PC-9 (cell line): ENCODE measurements around the gene BMP2K. TPM values are rescaled to one million over a fixed set of nuclear protein-coding genes. Genes with fewer than 3 reads are reported as not detected.
"Not testable (repeated sequence)": the region's sequence is repeated elsewhere in the genome, so short reads cannot be mapped to it uniquely, and the experiment has no call there.

Experiments used
- BruUV-seq: library from RNA; stranded (reverse); fragments of 400-500 nt; replicated peaks from 2 replicates; lab custom pipeline; 2021; lab: Mats Ljungman, UMichigan
- CTCF ChIA-PET: fragments of 300-600 bp; sonication (Branson Sonifier 250); formaldehyde crosslinking; loops from one replicate; lab custom pipeline; 2022; ENCODE audit warnings: antibody characterized with exemption; lab: Charles Lee
- POLR2A ChIA-PET: fragments of 300-600 bp; sonication (Branson Sonifier 250); formaldehyde crosslinking; loops from one replicate; lab custom pipeline; 2022; ENCODE audit warnings: antibody characterized with exemption; ENCODE audit not compliant: unreplicated experiment; lab: Charles Lee
- DNase-seq, 2 experiments: peaks; one replicate each; pipeline versions ENCODE4 v3.0.0 to v3.0.0-alpha.2; 2015 to 2022; ENCODE audit warnings: mixed read lengths in 1 of 2
- H2AFZ ChIP-seq: fragments of 200-600 bp; sonication (generic); 2 replicates; pipeline ENCODE4 v1.8.1; 2017; ENCODE audit warnings: antibody characterized with exemption
- H3F3A ChIP-seq: fragments of 200-600 bp; sonication (generic); 2 replicates; pipeline ENCODE4 v1.8.1; 2017; ENCODE audit warnings: antibody characterized with exemption, mild to moderate bottlenecking, low read depth; ENCODE audit not compliant: insufficient read depth
- H3K27ac ChIP-seq: fragments of 200-600 bp; sonication (generic); 2 replicates; pipeline ENCODE4 v1.6.1; 2016; ENCODE audit warnings: mixed run types
- H3K27me3 ChIP-seq: fragments of 200-600 bp; sonication (generic); 2 replicates; pipeline ENCODE4 v1.6.1; 2016; ENCODE audit warnings: low read depth, mixed run types; ENCODE audit not compliant: insufficient read depth
- H3K36me3 ChIP-seq: fragments of 200-600 bp; sonication (generic); 2 replicates; pipeline ENCODE4 v1.6.1; 2016; ENCODE audit warnings: low read depth, mixed run types
- H3K4me1 ChIP-seq: fragments of 200-600 bp; sonication (generic); replicated peaks from 2 replicates; pipeline ENCODE4 v1.6.1; 2016; ENCODE audit warnings: mixed run types; ENCODE audit not compliant: insufficient read depth
- H3K4me2 ChIP-seq: fragments of 200-600 bp; sonication (generic); 2 replicates; pipeline ENCODE4 v1.6.1; 2017; ENCODE audit warnings: mixed run types
- H3K4me3 ChIP-seq: fragments of 200-600 bp; sonication (generic); 2 replicates; pipeline ENCODE4 v1.6.1; 2016; ENCODE audit warnings: mixed run types
- H3K79me2 ChIP-seq: fragments of 200-600 bp; sonication (generic); 2 replicates; pipeline ENCODE4 v1.6.1; 2017; ENCODE audit warnings: low read depth, mixed run types
- H3K9me2 ChIP-seq: fragments of 200-600 bp; sonication (generic); 2 replicates; pipeline ENCODE4 v1.8.1; 2017; ENCODE audit warnings: mild to moderate bottlenecking; ENCODE audit not compliant: insufficient read depth
- H3K9me3 ChIP-seq: fragments of 200-600 bp; sonication (generic); 2 replicates; pipeline ENCODE4 v1.8.1; 2016; ENCODE audit warnings: low read depth; ENCODE audit not compliant: insufficient read depth
- H4K20me1 ChIP-seq: fragments of 200-600 bp; sonication (generic); 2 replicates; pipeline ENCODE4 v1.8.1; 2017; ENCODE audit not compliant: insufficient read depth
- EZH2 ChIP-seq: fragments of 200-600 bp; sonication (generic); IDR thresholded peaks from 2 replicates; pipeline ENCODE4 v1.8.0; 2017; ENCODE audit warnings: antibody characterized with exemption, low read depth
- intact Hi-C: fragments of 100-400 bp; cut with micrococcal nuclease; formaldehyde crosslinking; loops from one replicate; pipeline ENCODE4 v1.10.0; 2022; ENCODE audit not compliant: unreplicated experiment
- total RNA-seq: library from RNA; stranded (reverse); gene quantifications from 2 replicates; pipeline ENCODE4 v1.2.3, GENCODE V29; 2021
- TF ChIP-seq, protein P1 (sequence below): fragments of 200-600 bp; sonication (generic); conservative IDR thresholded peaks from 2 replicates; pipeline ENCODE4 v1.6.1; 2017; ENCODE audit warnings: mixed run types, antibody characterized with exemption, mild to moderate bottlenecking, moderate library complexity

Gene BMP2K
- total RNA-seq, 1 experiment from 2014 or later = 12.2 TPM

- Histone ChIP-seq H3K4me3 (no peak overlapping the region), H3K27me3 (no peaks in the 10 kb centered on the region), H3K27ac (no peak overlapping the region), H3K4me1 (no peaks in the 10 kb centered on the region), H3K36me3 (no peaks in the 10 kb centered on the region), H3K79me2 (0 out of 2 replicates have a peak, but pooled peaks cover 4% of the 10 kb centered on the region), H4K20me1 (no peaks in the 10 kb centered on the region), H3K9me3 (no peaks in the 10 kb centered on the region), H3K4me2 (no peak overlapping the region), H3F3A (no peaks in the 10 kb centered on the region), H3K9me2 (no peaks in the 10 kb centered on the region), H2AFZ (no peak overlapping the region)
- ChIA-PET POLR2A (no interaction called here), CTCF (no interaction called here)
- no TSS peak for BruUV-seq
- no peak for TF ChIP-seq EZH2
- TF ChIP-seq, protein P1, sequence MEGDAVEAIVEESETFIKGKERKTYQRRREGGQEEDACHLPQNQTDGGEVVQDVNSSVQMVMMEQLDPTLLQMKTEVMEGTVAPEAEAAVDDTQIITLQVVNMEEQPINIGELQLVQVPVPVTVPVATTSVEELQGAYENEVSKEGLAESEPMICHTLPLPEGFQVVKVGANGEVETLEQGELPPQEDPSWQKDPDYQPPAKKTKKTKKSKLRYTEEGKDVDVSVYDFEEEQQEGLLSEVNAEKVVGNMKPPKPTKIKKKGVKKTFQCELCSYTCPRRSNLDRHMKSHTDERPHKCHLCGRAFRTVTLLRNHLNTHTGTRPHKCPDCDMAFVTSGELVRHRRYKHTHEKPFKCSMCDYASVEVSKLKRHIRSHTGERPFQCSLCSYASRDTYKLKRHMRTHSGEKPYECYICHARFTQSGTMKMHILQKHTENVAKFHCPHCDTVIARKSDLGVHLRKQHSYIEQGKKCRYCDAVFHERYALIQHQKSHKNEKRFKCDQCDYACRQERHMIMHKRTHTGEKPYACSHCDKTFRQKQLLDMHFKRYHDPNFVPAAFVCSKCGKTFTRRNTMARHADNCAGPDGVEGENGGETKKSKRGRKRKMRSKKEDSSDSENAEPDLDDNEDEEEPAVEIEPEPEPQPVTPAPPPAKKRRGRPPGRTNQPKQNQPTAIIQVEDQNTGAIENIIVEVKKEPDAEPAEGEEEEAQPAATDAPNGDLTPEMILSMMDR = no peak
- DNase-seq = no peak
- intact Hi-C loops = no loop called here
Measured at GRCh38 chr4:78787392-78788006, 11.3 kb downstream of the BMP2K start.

GRCh38 chr4:78788007-78788889, 12.1 kb downstream of the BMP2K start:
- DNase-seq = no peak
- H2AFZ ChIP-seq = no peak overlapping the region
- no peaks in the 10 kb centered on the region for H3K36me3 ChIP-seq
- CTCF ChIA-PET = no interaction called here
- H3K9me2 ChIP-seq = no peaks in the 10 kb centered on the region
- H3F3A ChIP-seq = no peaks in the 10 kb centered on the region
- no peak overlapping the region for H3K4me2 ChIP-seq
- intact Hi-C loops = no loop called here
- no peak overlapping the region for H3K4me3 ChIP-seq
- TF ChIP-seq, protein P1 = no peak
- TF ChIP-seq EZH2 = no peak
- no TSS peak for BruUV-seq
- no peaks in the 10 kb centered on the region for H4K20me1 ChIP-seq
- no peak overlapping the region for H3K27ac ChIP-seq
- H3K4me1 ChIP-seq = no peaks in the 10 kb centered on the region
- POLR2A ChIA-PET = no interaction called here
- H3K79me2 ChIP-seq = 0 out of 2 replicates have a peak, but pooled peaks cover 4% of the 10 kb centered on the region
- no peaks in the 10 kb centered on the region for H3K27me3 ChIP-seq
- H3K9me3 ChIP-seq = no peaks in the 10 kb centered on the region

GRCh38 chr4:78795594-78796416, 19.7 kb downstream of the BMP2K start:
- POLR2A ChIA-PET, H4K20me1 ChIP-seq, CTCF ChIA-PET, DNase-seq, H3K27me3 ChIP-seq, H3F3A ChIP-seq, H3K4me2 ChIP-seq, H3K4me3 ChIP-seq, H3K79me2 ChIP-seq, H3K36me3 ChIP-seq, H3K9me2 ChIP-seq, intact Hi-C loops, H3K4me1 ChIP-seq, H3K9me3 ChIP-seq, H3K27ac ChIP-seq, BruUV-seq, H2AFZ ChIP-seq: not testable (repeated sequence)
